SK-N-SH (cell line): ENCODE data around the gene SFTPB. TPM values are rescaled to one million over a fixed set of nuclear protein-coding genes. Genes with fewer than 3 reads are reported as not detected.
"Not testable (repeated sequence)": the region's sequence is repeated elsewhere in the genome, so short reads cannot be mapped to it uniquely, and the experiment has no call there.

Experiments used
- CTCF ChIA-PET: fragments of 300-600, 350-600 bp; formaldehyde crosslinking; extraction: SDS; loops from one replicate; lab custom pipeline; 2021; lab: Yijun Ruan, JAX
- POLR2A ChIA-PET: fragments of 350-600 bp; sonication (Branson Sonifier 250); formaldehyde crosslinking; extraction: SDS; loops from one replicate; lab custom pipeline; 2020; ENCODE audit warnings: antibody characterized with exemption, inconsistent platforms; lab: Yijun Ruan, JAX
- DNase-seq: peaks from one replicate; pipeline ENCODE4 v3.0.0; 2012
- H2AFZ ChIP-seq: fragments of 200-600 bp; sonication (generic); 2 replicates; pipeline ENCODE4 v1.8.1; 2016; ENCODE audit warnings: antibody characterized with exemption, mild to moderate bottlenecking, low read depth
- H3F3A ChIP-seq: fragments of 200-600 bp; sonication (generic); replicated peaks from 2 replicates; pipeline ENCODE3; 2016; ENCODE audit warnings: antibody characterized with exemption, mild to moderate bottlenecking; ENCODE audit not compliant: insufficient read depth
- H3K27ac ChIP-seq, 2 experiments: fragments of 200-500 bp in 1 of 2; fragments of 200-600 bp in 1 of 2; sonication (Bioruptor generic) in 1 of 2; sonication (generic), shearing (Covaris generic) in 1 of 2; 2 replicates each; pipeline versions ENCODE4 v1.5.1 to v1.6.1; 2014 to 2016; ENCODE audit warnings: low read depth in 2 of 2, inconsistent platforms in 1 of 2, low read length in 1 of 2, mild to moderate bottlenecking in 1 of 2, mixed read lengths in 1 of 2
- H3K27me3 ChIP-seq: fragments of 200-600 bp; sonication (generic), shearing (Covaris generic); 2 replicates; pipeline ENCODE4 v1.6.1; 2016; ENCODE audit warnings: mixed run types; ENCODE audit not compliant: insufficient read depth
- H3K36me3 ChIP-seq, 2 experiments: fragments of 200-500 bp in 1 of 2; fragments of 200-600 bp in 1 of 2; sonication (Bioruptor generic) in 1 of 2; sonication (generic) in 1 of 2; replicated peaks in 1 of 2; 2 replicates each; pipeline versions ENCODE3 to v1.5.1; 2014 to 2016; ENCODE audit warnings: low read length in 1 of 2, mild to moderate bottlenecking in 1 of 2; ENCODE audit not compliant: insufficient read depth in 2 of 2, control insufficient read depth in 1 of 2
- H3K4me1 ChIP-seq, 2 experiments: fragments of 200-500 bp in 1 of 2; fragments of 200-600 bp in 1 of 2; sonication (Bioruptor generic) in 1 of 2; sonication (generic), shearing (Covaris generic) in 1 of 2; 2 replicates each; pipeline versions ENCODE4 v1.5.1 to v1.6.1; 2014 to 2016; ENCODE audit warnings: low read depth in 1 of 2, low read length in 1 of 2, mixed run types in 1 of 2; ENCODE audit not compliant: insufficient read depth in 2 of 2, control insufficient read depth in 1 of 2
- H3K4me2 ChIP-seq: fragments of 200-600 bp; sonication (generic), shearing (Covaris generic); 2 replicates; pipeline ENCODE4 v1.6.1; 2017; ENCODE audit warnings: mixed run types
- H3K4me3 ChIP-seq, 2 experiments: fragments of 200-500 bp in 1 of 2; fragments of 200-600 bp in 1 of 2; sonication (Bioruptor generic) in 1 of 2; sonication (generic), shearing (Covaris generic) in 1 of 2; 2 replicates each; pipeline versions ENCODE4 v1.5.1 to v1.8.1; 2014 to 2016; ENCODE audit warnings: low read depth in 2 of 2, inconsistent platforms in 1 of 2, low read length in 1 of 2, mild to moderate bottlenecking in 1 of 2, mixed read lengths in 1 of 2, moderate library complexity in 1 of 2
- H3K79me2 ChIP-seq: fragments of 200-600 bp; sonication (generic); 2 replicates; pipeline ENCODE4 v1.8.1; 2017; ENCODE audit warnings: mild to moderate bottlenecking; ENCODE audit not compliant: insufficient read depth
- H3K9ac ChIP-seq: fragments of 200-600 bp; sonication (generic); 2 replicates; pipeline ENCODE4 v1.6.1; 2017; ENCODE audit warnings: mixed run types
- H3K9me2 ChIP-seq: fragments of 200-600 bp; sonication (generic); 2 replicates; pipeline ENCODE4 v1.6.1; 2017; ENCODE audit warnings: mixed run types
- H3K9me3 ChIP-seq: fragments of 200-600 bp; sonication (generic); 2 replicates; pipeline ENCODE4 v1.6.1; 2017; ENCODE audit warnings: mixed run types, mild to moderate bottlenecking, moderate library complexity
- H4K20me1 ChIP-seq: fragments of 200-600 bp; sonication (generic); 2 replicates; pipeline ENCODE4 v1.6.1; 2017; ENCODE audit warnings: mild to moderate bottlenecking, mixed run types; ENCODE audit not compliant: insufficient read depth
- CHD2 ChIP-seq: fragments of 150-350 bp; IDR thresholded peaks from 2 replicates; pipeline ENCODE4 v1.6.1; 2018; ENCODE audit warnings: low read length; ENCODE audit not compliant: partially characterized antibody
- FOSL2 ChIP-seq: IDR thresholded peaks from 2 replicates; pipeline ENCODE4 v1.4.0; 2012; ENCODE audit warnings: low read depth, mild to moderate bottlenecking, moderate library complexity, borderline replicate concordance
- MEF2A ChIP-seq: IDR thresholded peaks from 2 replicates; pipeline ENCODE4 v1.4.0; 2012; ENCODE audit warnings: low read depth, borderline replicate concordance
- PBX3 ChIP-seq: IDR thresholded peaks from 2 replicates; pipeline ENCODE4; 2012
- POLR2AphosphoS5 ChIP-seq: IDR thresholded peaks from 2 replicates; pipeline ENCODE4 v1.6.1; 2012; ENCODE audit warnings: low read depth, low read length
- RCOR1 ChIP-seq: fragments of 150-350 bp; IDR thresholded peaks from 2 replicates; pipeline ENCODE4 v1.6.1; 2017; ENCODE audit warnings: antibody characterized with exemption, low read length
- REST ChIP-seq: IDR thresholded peaks from 2 replicates; pipeline ENCODE4 v1.6.1; 2012; ENCODE audit warnings: mild to moderate bottlenecking, low read depth, low read length, moderate library complexity
- RFX5 ChIP-seq: IDR thresholded peaks from 2 replicates; pipeline ENCODE4 v1.6.1; 2012; ENCODE audit warnings: mild to moderate bottlenecking, improper control_type of control experiment, low read length
- SMC3 ChIP-seq: IDR thresholded peaks from 2 replicates; pipeline ENCODE4 v1.6.1; 2012; ENCODE audit warnings: low read depth, low read length, improper control_type of control experiment
- YY1 ChIP-seq: IDR thresholded peaks from 2 replicates; pipeline ENCODE4 v1.4.0; 2012; ENCODE audit warnings: low read depth, mild to moderate bottlenecking
- ZBTB33 ChIP-seq: IDR thresholded peaks from 2 replicates; pipeline ENCODE4 v1.4.0; 2012; ENCODE audit warnings: low read depth, borderline replicate concordance
- WGBS: methylation state at CpG from one replicate; pipeline ENCODE4 v1.1.6; 2017; ENCODE audit warnings: low lambda C conversion rate; 5-methylcytosine and 5-hydroxymethylcytosine counted together
- polyA plus RNA-seq, 3 experiments: library from polyadenylated mRNA; depleted of rRNA; stranded (reverse); fragments of >200 nt; gene quantifications; 2 replicates each; pipeline ENCODE4 v1.2.3, GENCODE V29; 2012

Gene SFTPB
- polyA plus RNA-seq, 1 of the 3 experiments (the other 2 are of a cell fraction), result not detected

- Histone ChIP-seq H3K27ac (peak overlapping the region in 1 of 2 experiments; percentile 88; a peak in 1 of 4 replicates), H3F3A (peaks cover 22% of the 10 kb centered on the region), H3K4me3 (no peak overlapping the region), H3K9me2 (no peaks in the 10 kb centered on the region), H3K27me3 (no peaks in the 10 kb centered on the region), H3K9me3 (no peaks in the 10 kb centered on the region), H4K20me1 (peaks cover 15% of the 10 kb centered on the region), H3K4me1 (peaks cover 9 to 14% of the 10 kb centered on the region in 2 experiments; a peak in 3 of 4 replicates), H3K36me3 (peaks cover 3 to 7% of the 10 kb centered on the region in 2 experiments), H3K9ac (no peak overlapping the region), H3K4me2 (peak overlapping the region; percentile 93; the same call in 1 of the 2 replicates), H2AFZ (peak overlapping the region; percentile 97; the same call in 1 of the 2 replicates), H3K79me2 (peaks cover 82% of the 10 kb centered on the region)
- CTCF ChIA-PET, result interaction anchor here (0.7 to 1.1 kb wide), 2 partner anchors 21 to 22 kb away, joined by 3 read pairs; no protein-coding TSS in a partner anchor
- TF ChIP-seq YY1, result no peak
- TF ChIP-seq RCOR1, result no peak
- no peak for TF ChIP-seq PBX3
- no peak for TF ChIP-seq RFX5
- TF ChIP-seq MEF2A, result no peak
- TF ChIP-seq REST, result no peak
- TF ChIP-seq ZBTB33, result no peak
- no peak for TF ChIP-seq POLR2AphosphoS5
- no peak for TF ChIP-seq FOSL2
- no peak for TF ChIP-seq CHD2
- TF ChIP-seq SMC3, result no peak
- 90% methylated on average over 14 of the region's 17 CpGs for WGBS
- DNase-seq, result no peak
- POLR2A ChIA-PET, result interaction anchor here (1.7 kb wide), 1 partner anchor 22 kb away, joined by 6 read pairs; no protein-coding TSS in a partner anchor
Observed at GRCh38 chr2:85615413-85615728, 52.6 kb downstream of the SFTPB start.

- H3K4me3 ChIP-seq, H3K27ac ChIP-seq, H3K9me3 ChIP-seq, H3K9me2 ChIP-seq, POLR2A ChIA-PET, H3K27me3 ChIP-seq, H2AFZ ChIP-seq, H3K36me3 ChIP-seq, H3K9ac ChIP-seq, DNase-seq, H3K4me2 ChIP-seq: not testable (repeated sequence)
- CTCF ChIA-PET, result interaction anchor here (1.1 kb wide), 1 partner anchor 23 kb away, joined by 3 read pairs; no protein-coding TSS in a partner anchor
- WGBS, result 100% methylated on average over 7 of the region's 7 CpGs
- peaks cover 82% of the 10 kb centered on the region for H3K79me2 ChIP-seq
- peaks cover 9 to 17% of the 10 kb centered on the region in 2 experiments; a peak in 3 of 4 replicates for H3K4me1 ChIP-seq
- H4K20me1 ChIP-seq, result peaks cover 15% of the 10 kb centered on the region
- H3F3A ChIP-seq, result peaks cover 22% of the 10 kb centered on the region
Observed at GRCh38 chr2:85614757-85615156, 53.2 kb downstream of the SFTPB start.
